ENCODE measurements around the gene PGM2L1.
A peak's percentile ranks its signal among the peaks of the same experiment; 100 is the strongest.
"Not testable (repeated sequence)": the region's sequence is repeated elsewhere in the genome, so short reads cannot be mapped to it uniquely, and the experiment has no call there.

Gene PGM2L1

DNA sequence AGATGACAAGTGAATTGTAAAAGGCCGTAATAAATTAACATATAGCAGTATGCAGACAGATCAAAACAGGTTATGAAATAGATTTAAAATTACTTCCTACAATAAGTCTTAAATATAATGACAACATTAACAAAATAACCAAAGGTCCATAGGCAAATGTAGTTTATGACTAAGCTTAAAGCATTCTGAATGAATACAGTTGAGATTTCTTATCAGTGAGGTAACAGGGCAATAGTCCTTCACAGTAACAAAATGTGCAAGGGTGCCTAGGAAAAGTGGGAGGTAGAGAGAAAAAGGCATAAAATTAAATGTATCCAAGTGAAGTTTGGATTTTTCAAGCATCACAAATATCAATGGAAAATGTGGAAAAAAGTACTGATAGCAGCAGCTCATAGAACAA lies 65.9 kb downstream of the PGM2L1 start:
- POLR2A ChIA-PET (ENCODE audit: low non-redundant PET) = no interaction called here
- no peak overlapping the region for H3K27ac ChIP-seq
- TF ChIP-seq CTCF (conservative IDR thresholded peaks at IDR 0.05; ENCODE audit: low read depth) = no peak
- no peak for DNase-seq (ENCODE audit: low spot score)
- CTCF ChIA-PET = no interaction called here

GRCh38 chr11:74331000-74331399 lies 67.2 kb downstream of the PGM2L1 start:
- not testable (repeated sequence) for DNase-seq (ENCODE audit: low spot score)

DNA sequence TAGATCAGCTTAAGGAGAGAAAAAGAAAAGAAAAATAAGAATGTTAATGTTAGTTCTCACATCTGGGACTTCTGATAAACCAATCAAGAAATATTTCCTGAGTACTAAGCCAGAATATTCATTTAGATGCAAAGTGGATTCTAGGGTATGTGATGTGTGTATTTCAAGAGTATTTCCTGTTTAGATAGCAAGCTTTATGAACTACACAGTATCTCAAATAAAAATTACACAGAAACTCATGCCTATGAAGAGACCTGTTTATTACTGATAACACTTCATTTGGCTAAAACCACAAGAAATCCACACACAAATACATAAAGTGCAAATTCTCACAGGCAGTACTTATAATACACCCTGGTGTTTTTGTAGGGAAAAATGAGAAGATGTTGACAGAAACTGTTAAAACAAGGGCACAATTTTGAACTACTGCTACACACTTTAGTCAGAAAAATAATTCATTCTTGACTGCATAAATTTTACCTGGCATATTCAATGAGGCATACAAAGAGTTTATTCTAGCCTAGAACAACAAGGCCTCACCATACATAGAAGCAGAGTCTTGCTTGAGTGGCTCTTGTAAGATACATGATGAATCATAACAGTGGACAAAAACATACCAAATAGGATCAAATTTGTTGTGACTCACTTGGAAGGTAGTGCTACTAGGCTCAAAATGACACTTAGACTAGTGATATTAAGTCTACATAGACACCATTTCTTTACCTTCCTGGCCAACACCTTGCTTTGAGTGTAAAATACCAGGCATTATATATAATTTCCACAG lies 68.0 kb downstream of the PGM2L1 start:
- TF ChIP-seq CTCF (conservative IDR thresholded peaks at IDR 0.05; ENCODE audit: low read depth) = no peak
- POLR2A ChIA-PET (ENCODE audit: low non-redundant PET) = no interaction called here
- no peak overlapping the region for H3K27ac ChIP-seq
- DNase-seq (ENCODE audit: low spot score) = peak; percentile 32
- CTCF ChIA-PET = interaction anchor here (0.6 kb wide), 2 partner anchors 91 to 484 kb away, joined by 3 to 4 read pairs; no protein-coding TSS in a partner anchor

More at GRCh38 chr11:74331000-74331399, 67.2 kb downstream of the PGM2L1 start:
- CTCF ChIA-PET; POLR2A ChIA-PET (ENCODE audit: low non-redundant PET); H3K27ac ChIP-seq: not testable (repeated sequence)

DNA sequence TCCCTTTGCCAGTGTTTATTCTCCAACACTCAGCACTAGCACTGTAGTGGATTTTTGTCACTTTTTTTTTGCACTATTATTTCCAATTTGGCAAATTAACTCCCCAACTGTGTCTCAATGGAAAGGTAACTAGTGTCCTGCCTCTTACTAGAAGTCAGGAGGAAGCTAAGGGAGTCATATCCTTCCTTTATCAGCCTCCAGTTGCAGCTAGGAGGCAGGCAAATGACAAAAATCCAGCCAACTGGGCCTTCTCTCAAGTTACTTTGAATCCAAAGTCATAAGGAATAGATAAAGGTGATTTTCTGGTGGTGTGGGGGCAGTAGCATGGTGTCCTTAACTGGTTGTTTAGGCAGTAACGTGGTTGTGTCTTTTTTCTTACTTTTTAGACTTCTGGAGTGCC lies 71.2 kb downstream of the PGM2L1 start:
- no peak for TF ChIP-seq CTCF (conservative IDR thresholded peaks at IDR 0.05; ENCODE audit: low read depth)
- H3K27ac ChIP-seq = no peak overlapping the region
- DNase-seq (ENCODE audit: low spot score) = no peak
- POLR2A ChIA-PET (ENCODE audit: low non-redundant PET) = no interaction called here
- CTCF ChIA-PET = no interaction called here

GRCh38 chr11:74326665-74327064 lies 71.6 kb downstream of the PGM2L1 start:
- ChIA-PET POLR2A (ENCODE audit: low non-redundant PET) (no interaction called here), CTCF (no interaction called here)
- H3K27ac ChIP-seq = no peak overlapping the region
- no peak for DNase-seq (ENCODE audit: low spot score)
- no peak for TF ChIP-seq CTCF (conservative IDR thresholded peaks at IDR 0.05; ENCODE audit: low read depth)

GRCh38 chr11:74325649-74326645 lies 72.3 kb downstream of the PGM2L1 start:
- ChIA-PET CTCF (no interaction called here), POLR2A (ENCODE audit: low non-redundant PET) (no interaction called here)
- H3K27ac ChIP-seq = no peak overlapping the region

More at GRCh38 chr11:74325649-74326645, 72.3 kb downstream of the PGM2L1 start:
- no peak for TF ChIP-seq CTCF (conservative IDR thresholded peaks at IDR 0.05; ENCODE audit: low read depth)
- DNase-seq (ENCODE audit: low spot score) = no peak

Measured in RWPE1 (cell line).